AG09309 (cell line): ENCODE results near the gene IKZF5.
A peak's percentile ranks its signal among the peaks of the same experiment; 100 is the strongest.

Source experiments
- DNase-seq: peaks from one replicate; pipeline ENCODE4 v3.0.0-alpha.2; 2010; ENCODE audit warnings: low read depth
- H3K4me3 ChIP-seq: 2 replicates; pipeline ENCODE4 v1.5.1; 2011; ENCODE audit warnings: mild to moderate bottlenecking, low read depth, low read length, moderate library complexity; ENCODE audit not compliant: control insufficient read depth
- CTCF ChIP-seq: IDR thresholded peaks from 2 replicates; pipeline ENCODE4 v1.5.1; 2011; ENCODE audit warnings: mild to moderate bottlenecking, low read depth, low read length, inconsistent platforms; ENCODE audit not compliant: insufficient read depth, control insufficient read depth; ENCODE audit errors: missing control alignments

IKZF5 gene

GRCh38 chr10:122980209-122981065, 28.2 kb downstream of the IKZF5 start, which contains the start of gene PSTK:
Gene PSTK, plus strand, starts transcription at chr10:122980401. Its CDS starts 79 bp downstream, at chr10:122980480.
- DNase-seq: peak; percentile 61
- peak; percentile 94 for TF ChIP-seq CTCF
- H3K4me3 ChIP-seq: peak within 1 kb of the TSS; percentile 64

GRCh38 chr10:122974543-122975064, 34.0 kb downstream of the IKZF5 start:
- DNase-seq: no peak
- no peak overlapping the region for H3K4me3 ChIP-seq
- TF ChIP-seq CTCF: no peak

GRCh38 chr10:122974023-122974422, 34.6 kb downstream of the IKZF5 start:
- H3K4me3 ChIP-seq: no peak overlapping the region
- no peak for TF ChIP-seq CTCF
- no peak for DNase-seq

- no peak for DNase-seq
- no peak overlapping the region for H3K4me3 ChIP-seq
- no peak for TF ChIP-seq CTCF
Observed at GRCh38 chr10:122968698-122969097, 39.9 kb downstream of the IKZF5 start.

GRCh38 chr10:122966879-122967278, 41.7 kb downstream of the IKZF5 start:
- DNase-seq: no peak
- no peak overlapping the region for H3K4me3 ChIP-seq
- no peak for TF ChIP-seq CTCF

- H3K4me3 ChIP-seq: no peak overlapping the region
- no peak for TF ChIP-seq CTCF
- no peak for DNase-seq
Observed at GRCh38 chr10:122962405-122962804, 46.2 kb downstream of the IKZF5 start.
